HG03095 (cell line): ENCODE measurements around the gene NUDT14.

Experiments used
- ATAC-seq: cut with Tn5 transposase; IDR thresholded peaks from one replicate; pipeline ENCODE4 v1.9.1; 2021; ENCODE audit warnings: moderate library complexity; ENCODE audit not compliant: unreplicated experiment

The NUDT14 gene

DNA sequence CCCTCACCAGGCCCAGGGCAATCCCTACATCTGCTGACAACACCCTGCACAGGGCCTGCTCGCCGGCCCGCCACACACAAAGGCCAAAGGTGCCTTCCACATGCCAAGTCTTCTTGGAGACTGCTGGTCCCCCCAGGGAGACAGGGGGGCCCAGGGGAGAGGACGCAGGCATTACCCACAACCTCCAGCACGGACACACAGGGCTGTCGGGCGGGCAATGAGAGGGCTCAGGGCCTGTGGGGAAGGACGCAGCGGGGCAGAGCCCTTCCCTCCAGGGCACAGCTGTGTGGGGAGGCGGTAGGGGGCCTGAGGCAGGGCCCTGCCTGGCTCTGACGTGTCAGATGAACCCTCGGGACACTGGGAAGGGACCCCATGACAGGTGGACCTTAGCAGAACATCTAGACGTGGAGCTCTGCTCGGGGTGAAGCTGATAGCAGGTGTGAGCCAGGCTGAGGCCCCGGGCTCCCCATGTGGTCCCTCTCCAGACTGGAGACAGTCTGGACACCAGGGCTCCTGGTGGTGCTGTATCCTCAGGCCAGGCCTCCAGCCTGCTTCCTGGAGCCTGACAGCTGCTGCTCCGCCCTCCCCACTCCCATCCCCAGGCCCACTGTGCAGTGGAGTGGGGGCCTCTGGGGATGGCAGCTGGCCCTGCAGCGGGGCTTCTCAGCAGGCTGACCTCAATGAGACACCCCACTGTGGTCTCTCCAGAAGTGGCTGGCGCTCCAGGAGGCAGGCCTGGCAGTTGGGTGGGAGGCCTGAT is 31.6 kb upstream of the NUDT14 start:
- ATAC-seq: no peak

DNA sequence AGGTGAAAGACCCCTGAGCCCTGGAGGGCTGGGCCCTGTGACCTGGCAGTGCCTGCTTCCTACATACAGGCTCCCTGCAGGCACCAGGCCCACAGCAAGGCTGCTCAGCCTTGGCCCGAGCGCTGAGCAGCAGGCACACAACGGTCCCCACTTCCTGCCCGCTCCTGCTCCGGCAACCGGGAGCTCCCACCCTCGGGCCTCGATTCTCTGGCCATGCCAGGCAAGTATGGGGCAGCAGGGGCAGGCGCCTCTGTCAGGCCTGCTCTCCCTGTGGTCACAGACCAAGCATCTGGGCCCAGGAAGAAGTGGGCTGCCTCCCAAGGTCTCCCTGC is 30.6 kb upstream of the NUDT14 start:
- no peak for ATAC-seq

DNA sequence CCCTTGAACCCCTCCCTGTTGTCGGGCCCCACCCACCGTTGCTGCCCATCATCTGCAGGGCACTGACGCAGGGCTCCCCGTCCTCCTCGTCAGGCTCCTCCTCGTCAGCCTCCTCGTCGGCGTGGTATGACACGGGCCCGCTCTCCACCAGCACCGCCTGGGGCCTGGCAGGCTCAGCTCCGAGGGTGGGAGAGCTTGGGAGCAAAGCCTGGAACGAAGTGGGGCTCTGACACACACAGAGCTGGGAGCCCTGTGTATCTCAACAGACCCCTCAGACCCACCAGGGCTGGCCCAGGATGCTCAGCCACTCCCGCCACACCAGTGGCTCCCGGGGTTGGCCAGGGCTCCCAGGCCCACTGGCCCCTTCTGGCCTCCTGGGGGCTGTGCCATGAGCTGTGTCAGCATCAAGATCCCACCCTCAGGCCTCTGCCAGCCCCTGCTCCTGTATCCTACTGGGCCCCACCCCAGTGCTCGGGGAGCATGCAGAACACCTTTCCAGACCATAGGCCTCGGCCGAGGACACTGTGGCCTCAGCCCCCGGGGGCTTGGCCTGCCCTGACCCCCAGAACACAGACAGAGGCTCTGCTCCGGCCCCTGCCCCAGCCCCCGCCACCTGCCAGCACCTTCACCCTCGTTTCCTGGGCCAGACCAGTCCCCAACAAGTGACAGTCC is 30.1 kb upstream of the NUDT14 start:
- ATAC-seq: no peak

DNA sequence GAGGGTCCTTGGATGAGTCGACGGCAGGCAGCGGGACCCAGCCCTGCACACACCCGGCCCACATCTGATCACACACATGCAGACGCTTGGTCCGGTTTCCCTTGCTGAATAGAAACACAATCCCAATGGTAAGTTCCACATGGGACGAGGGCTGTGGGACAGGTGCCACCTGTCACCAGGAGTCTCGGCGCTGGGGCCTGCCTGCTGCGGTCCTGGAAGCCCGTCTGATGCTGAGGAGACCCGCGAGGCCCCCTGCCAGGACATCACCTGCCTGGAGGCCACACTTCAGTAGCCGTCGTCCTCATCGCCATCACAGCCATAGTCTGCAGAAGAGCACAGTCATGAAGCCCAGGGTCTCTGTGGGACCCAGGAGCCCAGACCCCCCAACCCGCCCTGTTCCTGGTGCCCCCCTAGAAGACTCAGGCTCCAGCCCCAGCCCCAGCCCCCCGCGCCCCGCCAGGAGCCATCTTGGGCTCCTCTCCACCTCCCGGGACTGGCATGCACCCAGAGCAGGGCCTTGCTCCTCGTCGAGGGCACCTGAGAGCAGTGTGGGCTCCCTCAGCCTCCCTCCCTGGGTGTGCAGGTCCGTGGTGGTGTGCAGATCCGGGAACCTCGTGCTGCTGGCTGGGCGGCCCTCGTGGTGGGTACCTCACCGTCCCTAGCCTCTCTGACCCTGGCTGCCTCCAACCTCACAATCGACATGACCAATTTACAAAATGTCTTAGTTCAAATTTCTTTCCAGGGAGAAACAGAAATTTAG is 29.3 kb upstream of the NUDT14 start:
- no peak for ATAC-seq

DNA sequence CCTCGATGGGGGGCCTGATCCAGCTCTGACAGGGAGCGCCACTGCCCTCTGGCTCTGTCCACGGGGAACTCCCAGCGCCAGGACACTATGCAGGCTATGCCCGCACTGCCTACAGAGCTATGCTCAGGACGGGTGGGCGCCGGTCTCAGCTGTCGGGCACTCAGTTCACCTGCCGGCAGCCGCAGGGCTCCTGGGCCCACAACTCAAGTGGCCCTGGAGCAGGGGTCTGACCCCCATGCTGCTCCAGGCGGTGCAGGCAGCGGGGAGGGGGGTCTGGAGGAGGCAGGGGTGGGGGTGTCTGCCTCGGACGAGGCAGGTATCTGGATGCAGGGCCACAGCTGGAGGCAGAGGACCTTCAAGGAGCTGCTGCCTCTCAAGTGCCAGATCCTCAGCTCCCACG is 28.5 kb upstream of the NUDT14 start:
- ATAC-seq: no peak

DNA sequence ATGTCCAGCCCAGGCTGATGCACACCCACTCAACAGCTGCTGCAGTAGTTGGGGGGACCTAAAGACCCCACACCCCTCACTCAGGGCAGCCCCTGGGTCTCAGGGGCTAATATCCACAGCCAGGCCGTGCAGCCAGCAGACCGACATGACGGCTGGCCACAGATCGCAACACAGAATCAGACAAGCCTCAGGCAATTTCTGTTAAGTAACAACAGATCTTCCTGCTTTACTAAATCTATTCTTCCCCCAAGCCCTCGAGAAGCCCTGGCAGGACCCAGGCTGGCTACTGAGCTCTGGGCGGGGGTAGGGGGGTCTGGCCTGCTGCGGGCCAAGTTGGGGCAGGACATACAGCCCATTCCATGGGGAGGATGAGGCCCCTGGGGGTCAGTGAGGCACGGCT is 28.0 kb upstream of the NUDT14 start:
- no peak for ATAC-seq

DNA sequence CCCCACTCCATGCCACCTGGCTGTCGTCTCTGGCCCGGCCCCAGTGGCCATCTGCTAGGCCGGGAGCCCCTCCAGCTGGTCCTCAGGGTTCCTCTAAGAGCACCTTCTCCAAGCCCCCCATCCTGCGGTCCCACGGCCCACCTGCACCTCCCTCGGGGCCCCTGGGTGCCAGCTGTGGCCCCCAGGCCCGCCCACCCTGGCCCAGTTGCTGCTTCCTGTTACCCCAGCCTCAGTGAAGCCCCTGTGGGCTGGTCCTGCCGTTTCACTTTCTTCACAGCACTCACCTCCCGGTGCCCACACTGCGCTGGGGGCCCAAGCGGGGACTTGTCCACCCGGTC is 27.6 kb upstream of the NUDT14 start:
- ATAC-seq: no peak

DNA sequence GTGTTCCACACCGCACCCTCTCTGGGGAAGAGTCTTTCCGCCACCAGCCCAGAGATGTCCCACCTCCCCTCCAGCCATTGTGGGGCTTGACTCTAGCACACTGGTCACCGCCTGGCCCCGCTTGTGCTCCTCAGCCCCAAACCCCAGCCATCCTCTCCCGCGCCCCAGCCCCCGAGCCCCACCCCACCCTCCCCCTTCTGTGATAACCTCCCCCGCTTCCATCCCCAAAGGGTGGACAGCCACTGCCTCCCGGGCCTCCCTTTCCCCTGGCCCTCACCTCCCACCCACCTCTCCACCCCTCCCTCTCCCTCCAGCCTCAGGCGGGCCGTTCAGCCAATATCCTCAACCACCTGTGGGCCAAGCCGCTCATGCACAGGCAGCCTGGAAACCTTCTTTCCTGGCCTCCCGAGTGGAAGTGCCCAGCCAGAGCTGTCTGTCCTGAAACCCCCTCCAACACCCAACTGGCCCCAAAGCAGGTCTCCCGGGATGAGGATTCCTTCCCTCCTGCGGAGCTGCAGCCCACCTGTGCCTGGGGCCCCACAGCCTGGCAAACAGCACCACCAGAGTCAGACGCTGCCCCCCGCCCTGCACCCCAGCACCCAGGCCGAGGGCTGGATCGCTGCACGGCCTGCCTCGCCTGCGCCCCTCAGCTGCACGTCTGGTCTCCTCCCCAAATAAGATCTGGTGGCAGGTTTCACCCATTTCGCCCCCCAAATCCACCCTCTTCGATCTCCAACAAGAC is 27.1 kb upstream of the NUDT14 start:
- no peak for ATAC-seq

DNA sequence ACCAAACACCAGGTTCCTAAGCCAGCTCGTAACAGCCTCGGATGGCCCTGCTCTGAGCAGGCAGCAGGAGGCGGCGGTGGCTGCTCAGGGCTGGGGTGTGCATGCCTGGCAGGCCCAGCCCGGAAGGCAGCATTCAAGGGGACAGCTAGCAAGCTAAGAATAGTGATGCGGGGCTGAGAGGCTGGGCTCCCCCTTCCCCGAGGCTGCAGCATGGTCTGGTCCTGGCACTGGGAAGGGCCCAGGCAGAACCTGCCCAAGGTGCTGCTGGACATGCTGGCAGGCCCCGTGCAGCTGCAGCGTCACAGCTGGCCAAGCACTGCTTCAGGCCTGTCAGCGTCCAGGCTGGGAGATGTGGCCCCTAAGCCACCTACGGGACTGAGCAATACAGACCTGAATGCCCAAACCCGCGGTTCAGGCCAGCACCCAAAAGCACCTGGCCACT is 26.4 kb upstream of the NUDT14 start:
- no peak for ATAC-seq

DNA sequence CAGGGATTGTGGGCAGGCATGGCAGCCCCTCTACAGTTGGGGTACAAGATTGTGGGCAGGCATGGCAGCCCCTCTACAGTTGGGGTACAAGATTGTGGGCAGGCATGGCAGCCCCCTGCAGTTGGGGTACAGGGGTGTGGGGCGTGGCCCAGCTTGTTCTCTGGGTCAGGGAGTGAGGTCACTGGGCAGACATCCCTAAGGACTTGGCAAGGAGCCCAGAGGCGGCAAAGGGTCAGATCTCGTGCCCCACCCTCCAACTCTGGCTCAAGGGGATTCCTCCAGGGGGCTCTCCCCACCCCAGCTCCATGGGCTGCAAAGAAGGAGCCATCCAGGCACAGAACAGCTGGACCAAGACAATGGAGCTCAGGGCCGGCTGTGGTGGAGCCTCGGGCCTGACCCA is 25.8 kb upstream of the NUDT14 start:
- ATAC-seq: no peak

DNA sequence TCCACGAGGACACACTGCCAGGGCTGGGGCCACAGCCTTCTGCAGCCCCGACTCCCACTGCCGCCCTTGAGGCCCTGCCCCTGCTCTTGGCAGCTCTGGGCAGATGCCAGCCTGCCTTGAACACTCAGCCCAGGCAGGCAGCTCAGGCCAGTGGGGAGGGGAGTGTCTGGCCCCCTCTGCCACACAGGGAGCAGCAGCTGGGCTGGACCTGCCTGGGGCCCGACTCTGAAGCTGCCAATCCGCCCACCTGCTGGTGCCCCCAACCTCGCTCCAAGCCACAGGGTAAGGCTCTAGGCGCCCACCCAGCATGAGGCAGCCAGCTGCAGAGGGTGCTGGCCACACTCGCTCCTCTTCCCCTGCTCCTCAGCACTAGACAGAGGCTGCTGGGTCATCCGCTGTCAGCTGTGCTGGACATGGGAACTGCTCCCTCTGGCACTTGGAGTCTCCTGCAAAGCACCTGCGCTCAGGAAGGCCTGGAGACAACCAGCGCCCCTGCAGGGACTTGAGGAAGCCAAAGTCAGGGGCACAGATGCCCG is 24.6 kb upstream of the NUDT14 start:
- ATAC-seq: no peak

DNA sequence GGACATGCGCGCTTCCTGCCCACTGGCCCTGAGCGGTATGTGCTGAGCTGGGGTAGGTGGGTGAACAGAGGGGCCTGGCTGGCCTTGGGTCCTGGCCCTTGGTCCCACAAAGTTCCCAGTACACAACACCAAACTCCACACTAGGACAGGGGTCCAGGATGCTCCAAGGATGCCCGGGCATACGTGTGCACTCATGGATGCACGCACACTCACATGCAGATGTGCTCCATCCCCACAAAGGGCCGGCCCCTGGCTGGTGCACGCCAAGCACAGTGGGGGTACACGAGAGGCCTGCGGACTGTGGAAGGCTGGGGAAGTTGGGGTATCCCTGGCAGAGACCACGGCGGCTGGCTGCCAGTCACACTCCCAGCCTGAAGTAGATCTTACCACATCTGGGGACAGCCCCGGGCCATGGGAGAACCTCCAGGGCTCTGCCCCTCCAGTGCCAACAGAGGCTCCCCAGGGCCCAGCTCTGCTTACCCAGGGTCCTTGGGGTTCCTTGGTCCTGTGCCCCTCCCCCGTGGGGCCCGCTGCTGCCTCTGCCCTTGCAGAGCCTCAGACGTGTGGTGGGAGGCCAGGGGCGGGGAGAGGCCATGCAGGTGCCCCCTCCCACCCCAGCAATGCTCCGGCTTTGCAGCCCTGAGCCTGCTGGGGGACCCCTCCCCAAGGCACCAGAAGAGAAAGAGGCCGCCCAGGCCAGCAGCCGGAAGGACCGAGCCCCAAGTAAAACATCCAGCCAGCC is 24.0 kb upstream of the NUDT14 start:
- ATAC-seq: no peak

DNA sequence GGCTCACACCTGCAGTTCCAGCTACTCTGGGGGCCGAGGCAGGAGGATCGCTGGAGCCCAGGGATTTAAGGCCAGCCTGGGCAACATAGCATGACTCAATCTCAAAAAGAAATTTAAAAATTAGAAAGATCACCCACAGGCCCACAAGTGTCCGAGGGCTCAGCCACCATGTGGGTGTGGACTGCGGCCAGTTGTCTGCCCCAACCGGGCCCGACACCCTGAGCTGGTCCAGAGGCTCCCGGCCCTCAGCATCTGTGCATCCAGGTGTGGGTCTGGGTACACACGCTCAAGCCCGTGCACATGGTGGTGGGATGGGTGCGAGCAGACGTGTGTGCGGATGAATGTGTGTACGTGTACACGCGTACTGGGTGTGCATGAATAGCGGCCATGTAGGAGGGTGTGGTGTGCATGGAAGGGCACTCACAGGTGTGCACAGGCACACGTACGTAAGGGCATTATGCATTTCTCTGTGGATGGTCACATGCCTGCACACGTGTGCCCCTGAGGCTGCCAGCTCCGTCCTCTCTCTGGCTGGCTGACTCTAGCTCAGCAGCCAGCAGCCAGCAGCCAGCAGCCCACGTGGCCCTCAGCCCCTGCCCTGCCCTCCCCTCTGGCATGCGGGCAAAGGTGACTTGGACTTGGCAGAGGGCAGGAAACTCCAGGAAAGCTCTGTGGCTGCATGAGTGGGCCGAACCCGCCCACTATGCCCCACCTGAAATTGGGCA is 23.3 kb upstream of the NUDT14 start:
- ATAC-seq: no peak

DNA sequence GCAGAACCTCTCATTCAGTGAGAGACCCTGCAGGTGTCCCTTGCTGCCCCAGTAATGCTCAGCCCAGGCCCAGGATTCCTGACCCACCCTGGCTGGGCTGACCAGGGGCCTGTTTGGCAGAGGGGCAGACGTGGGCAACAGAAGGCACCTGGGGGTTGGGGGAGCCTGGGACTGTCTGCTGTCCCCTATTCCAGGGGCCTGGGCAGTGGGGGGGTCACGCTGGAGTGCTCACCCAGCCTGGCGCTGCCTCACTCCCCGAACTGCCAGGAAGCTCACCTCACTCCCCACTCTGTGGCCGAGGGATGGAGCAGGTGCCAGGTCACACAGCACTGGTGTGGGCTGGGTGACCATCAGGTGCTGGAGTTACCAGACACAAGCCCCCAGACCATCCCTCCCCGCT is 22.6 kb upstream of the NUDT14 start:
- ATAC-seq: no peak

DNA sequence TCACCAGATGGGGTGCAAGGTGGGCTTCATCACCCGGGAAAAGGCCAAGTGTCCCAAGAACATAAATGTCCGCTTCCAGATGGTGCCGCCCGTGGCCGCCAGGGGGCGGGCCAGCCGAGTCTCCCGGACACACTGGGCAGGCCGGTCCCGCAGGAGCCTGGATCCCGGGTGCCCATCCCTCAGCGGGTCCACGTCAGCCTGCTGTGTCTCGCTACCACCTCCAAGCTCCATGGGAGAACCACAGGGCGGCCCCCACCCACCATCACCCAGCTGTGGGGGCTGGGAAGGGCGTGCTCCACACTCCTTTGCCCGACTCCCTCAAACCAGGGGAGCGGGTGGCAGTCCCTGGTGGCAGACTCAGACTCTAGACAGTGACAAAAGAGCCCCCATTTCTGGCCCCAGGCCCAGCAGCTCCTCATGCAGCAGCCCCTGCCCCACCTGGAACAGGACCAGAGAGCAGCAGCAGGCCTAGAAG is 22.0 kb upstream of the NUDT14 start:
- no peak for ATAC-seq

DNA sequence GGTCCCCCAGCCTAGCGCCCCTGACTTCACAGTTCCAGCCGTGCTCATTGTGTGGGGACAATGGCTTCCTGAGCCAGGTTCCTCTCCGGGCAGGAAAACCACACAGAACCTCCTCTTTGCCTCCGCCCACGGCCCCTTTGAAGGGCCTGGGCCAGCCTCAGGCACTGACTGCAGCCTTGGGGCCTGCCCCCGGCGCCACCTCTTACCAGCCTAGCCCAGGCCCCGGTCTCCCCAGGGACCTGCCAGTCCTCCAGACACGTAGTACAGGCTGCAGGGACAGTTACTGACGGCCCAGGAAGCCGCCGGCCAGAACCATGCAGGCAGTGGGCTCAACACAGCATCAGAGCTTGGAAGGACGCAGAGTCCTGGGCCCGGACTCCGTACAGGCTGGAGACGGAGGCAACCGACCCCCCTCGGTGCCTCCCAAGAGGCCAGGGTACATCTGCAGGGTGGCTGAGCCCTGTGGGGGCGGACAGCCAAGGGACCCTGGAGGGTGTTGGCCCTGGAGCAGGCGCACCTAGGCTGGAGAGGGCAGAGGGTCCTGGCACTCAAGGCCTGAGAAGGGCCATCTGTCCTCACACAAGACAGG is 20.9 kb upstream of the NUDT14 start:
- no peak for ATAC-seq

DNA sequence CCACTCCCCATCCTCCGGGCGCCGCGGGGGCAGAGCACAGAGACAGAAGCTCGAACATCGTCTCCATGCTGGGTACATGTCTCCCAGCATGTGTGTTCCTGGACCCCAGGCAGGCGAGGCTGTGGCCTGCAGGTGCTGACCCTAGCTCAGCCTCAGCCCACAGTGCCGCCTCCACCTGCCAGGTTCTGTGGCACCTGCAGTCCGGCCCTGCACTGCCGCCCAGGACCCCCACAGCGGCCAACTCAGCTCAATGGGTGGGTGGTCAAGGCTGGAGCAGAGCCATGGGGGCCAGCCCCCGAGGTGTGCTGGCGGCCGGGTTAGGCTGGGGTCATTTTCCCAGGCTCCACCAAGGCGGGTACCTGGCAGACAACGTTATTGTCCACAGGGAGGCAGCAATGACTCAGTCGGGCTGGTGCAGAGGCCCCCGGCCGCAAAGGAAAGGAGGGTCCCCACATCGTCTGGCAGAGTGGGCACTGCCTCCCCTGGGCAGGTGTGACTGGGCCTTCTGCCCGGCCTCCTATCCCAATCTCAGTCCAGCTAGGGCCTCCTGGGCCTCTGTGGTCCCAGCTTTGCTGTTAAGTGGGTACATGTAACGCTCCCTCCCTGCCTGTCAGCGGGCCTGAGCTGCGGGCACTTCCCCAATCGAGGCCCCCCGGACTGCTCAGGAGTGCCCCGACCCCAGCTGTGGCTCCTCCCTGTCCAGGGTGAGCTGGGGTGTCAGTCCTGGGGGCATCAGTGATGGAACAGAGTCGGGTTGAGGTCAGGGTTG is 20.2 kb upstream of the NUDT14 start:
- ATAC-seq: no peak

DNA sequence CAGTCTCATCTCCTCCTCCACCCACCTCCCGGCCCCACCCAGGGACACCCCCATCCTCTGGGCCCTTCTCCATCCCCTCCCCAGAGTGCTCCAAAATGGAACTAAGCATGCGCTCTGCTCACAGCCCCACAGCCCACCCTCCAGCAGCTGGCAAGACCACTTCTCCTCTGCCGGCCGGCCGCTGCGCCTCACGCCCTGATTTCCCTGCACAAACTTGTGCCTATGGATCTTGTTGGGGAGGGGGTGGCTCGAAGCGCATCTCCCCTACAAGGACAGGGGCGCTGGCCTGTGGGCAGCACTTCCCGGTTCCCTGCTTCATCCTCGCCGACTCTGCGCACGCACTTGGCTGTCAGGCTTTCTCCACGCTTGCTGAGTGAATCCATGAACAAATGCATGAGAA is 19.5 kb upstream of the NUDT14 start:
- ATAC-seq: no peak

DNA sequence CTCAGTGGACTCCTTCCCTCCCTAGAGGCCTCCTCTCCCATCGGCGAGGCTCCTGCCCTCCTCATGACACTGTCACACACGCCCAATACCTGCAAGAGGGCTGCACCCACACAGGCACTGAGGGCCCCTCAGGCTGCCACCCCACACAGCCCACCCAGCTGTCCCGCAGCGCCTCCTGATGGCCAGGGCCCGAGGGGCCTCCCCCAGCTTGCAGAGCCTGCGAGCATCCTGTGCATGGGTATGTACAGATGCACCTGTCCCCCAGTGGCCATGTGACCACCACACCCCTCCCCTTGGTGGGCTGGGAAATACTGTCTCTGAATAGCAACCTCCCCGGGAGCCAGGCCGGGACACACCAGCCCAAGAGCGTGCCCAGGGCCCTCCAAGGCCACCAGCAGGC is 19.0 kb upstream of the NUDT14 start:
- ATAC-seq: no peak
